WTC11 (cell line): ENCODE data around the gene ELOVL6.

Experiments
- CREB1 ChIP-seq: sonication (generic); formaldehyde crosslinking; IDR thresholded peaks from 2 replicates; pipeline ENCODE4 v1.8.0; 2023; ENCODE audit warnings: mild to moderate bottlenecking, missing genetic modification reagents
- FOXJ3 ChIP-seq: sonication (generic); formaldehyde crosslinking; IDR thresholded peaks from 2 replicates; pipeline ENCODE4 v1.9.0; 2021; ENCODE audit warnings: missing genetic modification reagents, mild to moderate bottlenecking, borderline replicate concordance
- IRF2 ChIP-seq: sonication (generic); formaldehyde crosslinking; IDR thresholded peaks from 2 replicates; pipeline ENCODE4 v1.8.0; 2022; ENCODE audit warnings: low read depth, missing genetic modification reagents, borderline replicate concordance
- NR1H2 ChIP-seq: sonication (generic); formaldehyde crosslinking; IDR thresholded peaks from 2 replicates; pipeline ENCODE4 v1.9.0; 2021; ENCODE audit warnings: mild to moderate bottlenecking, moderate library complexity, missing genetic modification reagents
- TF ChIP-seq, protein P1 (sequence below): sonication (generic); formaldehyde crosslinking; IDR thresholded peaks from 2 replicates; pipeline ENCODE4 v1.8.1; 2023; ENCODE audit warnings: mild to moderate bottlenecking, missing genetic modification reagents, moderate library complexity
- TF ChIP-seq, protein P2 (sequence below): fragments of 200-600 bp; IDR thresholded peaks from 2 replicates; pipeline ENCODE4 v1.8.0; 2022; ENCODE audit warnings: antibody characterized with exemption
- TF ChIP-seq, protein P3 (sequence below): sonication (generic); formaldehyde crosslinking; IDR thresholded peaks from 2 replicates; pipeline ENCODE4 v1.8.1; 2022; ENCODE audit warnings: mild to moderate bottlenecking, moderate library complexity, missing genetic modification reagents

- TF ChIP-seq, protein P1, sequence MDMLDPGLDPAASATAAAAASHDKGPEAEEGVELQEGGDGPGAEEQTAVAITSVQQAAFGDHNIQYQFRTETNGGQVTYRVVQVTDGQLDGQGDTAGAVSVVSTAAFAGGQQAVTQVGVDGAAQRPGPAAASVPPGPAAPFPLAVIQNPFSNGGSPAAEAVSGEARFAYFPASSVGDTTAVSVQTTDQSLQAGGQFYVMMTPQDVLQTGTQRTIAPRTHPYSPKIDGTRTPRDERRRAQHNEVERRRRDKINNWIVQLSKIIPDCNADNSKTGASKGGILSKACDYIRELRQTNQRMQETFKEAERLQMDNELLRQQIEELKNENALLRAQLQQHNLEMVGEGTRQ (CRISPR knock-in tag), result no peak
- TF ChIP-seq, protein P2, sequence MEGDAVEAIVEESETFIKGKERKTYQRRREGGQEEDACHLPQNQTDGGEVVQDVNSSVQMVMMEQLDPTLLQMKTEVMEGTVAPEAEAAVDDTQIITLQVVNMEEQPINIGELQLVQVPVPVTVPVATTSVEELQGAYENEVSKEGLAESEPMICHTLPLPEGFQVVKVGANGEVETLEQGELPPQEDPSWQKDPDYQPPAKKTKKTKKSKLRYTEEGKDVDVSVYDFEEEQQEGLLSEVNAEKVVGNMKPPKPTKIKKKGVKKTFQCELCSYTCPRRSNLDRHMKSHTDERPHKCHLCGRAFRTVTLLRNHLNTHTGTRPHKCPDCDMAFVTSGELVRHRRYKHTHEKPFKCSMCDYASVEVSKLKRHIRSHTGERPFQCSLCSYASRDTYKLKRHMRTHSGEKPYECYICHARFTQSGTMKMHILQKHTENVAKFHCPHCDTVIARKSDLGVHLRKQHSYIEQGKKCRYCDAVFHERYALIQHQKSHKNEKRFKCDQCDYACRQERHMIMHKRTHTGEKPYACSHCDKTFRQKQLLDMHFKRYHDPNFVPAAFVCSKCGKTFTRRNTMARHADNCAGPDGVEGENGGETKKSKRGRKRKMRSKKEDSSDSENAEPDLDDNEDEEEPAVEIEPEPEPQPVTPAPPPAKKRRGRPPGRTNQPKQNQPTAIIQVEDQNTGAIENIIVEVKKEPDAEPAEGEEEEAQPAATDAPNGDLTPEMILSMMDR, result no peak
- no peak for TF ChIP-seq NR1H2 (CRISPR knock-in tag)
- TF ChIP-seq FOXJ3 (CRISPR knock-in tag), result no peak
- no peak for TF ChIP-seq IRF2 (CRISPR knock-in tag)
- TF ChIP-seq, protein P3, sequence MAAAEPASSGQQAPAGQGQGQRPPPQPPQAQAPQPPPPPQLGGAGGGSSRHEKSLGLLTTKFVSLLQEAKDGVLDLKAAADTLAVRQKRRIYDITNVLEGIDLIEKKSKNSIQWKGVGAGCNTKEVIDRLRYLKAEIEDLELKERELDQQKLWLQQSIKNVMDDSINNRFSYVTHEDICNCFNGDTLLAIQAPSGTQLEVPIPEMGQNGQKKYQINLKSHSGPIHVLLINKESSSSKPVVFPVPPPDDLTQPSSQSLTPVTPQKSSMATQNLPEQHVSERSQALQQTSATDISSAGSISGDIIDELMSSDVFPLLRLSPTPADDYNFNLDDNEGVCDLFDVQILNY (CRISPR knock-in tag), result no peak
- no peak for TF ChIP-seq CREB1
Observed at GRCh38 chr4:110152386-110152785, 46.0 kb downstream of the ELOVL6 start.
